ENCODE data around the gene ZNRF1. TPM values are rescaled to one million over a fixed set of nuclear protein-coding genes. Genes with fewer than 3 reads are reported as not detected.

ZNRF1 gene
- total RNA-seq, 4 donors from 2014 or later = 8.3 to 17.3 (median 13.2) TPM

GRCh38 chr16:75071621-75072020, 72.8 kb downstream of the ZNRF1 start:
- TF ChIP-seq CTCF (IDR thresholded peaks at IDR 0.05; ENCODE audit: low read depth) = no peak

DNA sequence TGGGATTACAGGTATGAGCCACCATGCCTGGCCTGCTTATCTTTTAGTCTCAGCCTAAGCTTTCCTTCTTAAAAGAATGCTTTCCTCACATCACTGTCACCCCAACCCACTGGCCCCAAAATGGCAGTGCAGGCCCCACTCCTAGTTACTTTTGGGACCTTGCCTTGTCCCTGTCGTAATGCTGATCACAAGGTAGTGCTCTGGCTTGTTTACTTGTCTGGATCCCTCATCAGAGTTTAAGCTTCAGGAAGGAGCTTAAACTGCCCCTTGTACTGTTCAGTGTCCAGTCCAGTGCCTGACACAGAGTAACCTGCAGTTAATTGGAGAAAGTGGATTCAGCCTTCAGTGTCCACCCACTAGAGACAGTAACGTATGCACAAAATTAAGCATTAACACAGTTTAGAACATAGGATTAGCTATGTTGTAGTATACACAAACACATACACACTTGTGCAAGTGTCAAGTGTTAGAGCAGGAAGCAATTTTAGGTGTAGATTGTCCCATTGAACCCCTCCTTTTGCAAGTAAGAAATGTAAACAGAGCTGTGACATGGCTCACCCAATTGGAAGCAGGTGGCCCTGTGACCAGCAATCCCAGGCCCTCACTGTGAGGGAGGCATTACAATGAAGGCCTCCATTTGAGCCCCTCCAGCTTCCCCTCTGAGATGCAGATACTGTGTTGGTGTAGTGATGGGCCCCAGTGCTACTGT, 73.6 kb downstream of the ZNRF1 start:
- TF ChIP-seq CTCF (IDR thresholded peaks at IDR 0.05; ENCODE audit: low read depth) = no peak

DNA sequence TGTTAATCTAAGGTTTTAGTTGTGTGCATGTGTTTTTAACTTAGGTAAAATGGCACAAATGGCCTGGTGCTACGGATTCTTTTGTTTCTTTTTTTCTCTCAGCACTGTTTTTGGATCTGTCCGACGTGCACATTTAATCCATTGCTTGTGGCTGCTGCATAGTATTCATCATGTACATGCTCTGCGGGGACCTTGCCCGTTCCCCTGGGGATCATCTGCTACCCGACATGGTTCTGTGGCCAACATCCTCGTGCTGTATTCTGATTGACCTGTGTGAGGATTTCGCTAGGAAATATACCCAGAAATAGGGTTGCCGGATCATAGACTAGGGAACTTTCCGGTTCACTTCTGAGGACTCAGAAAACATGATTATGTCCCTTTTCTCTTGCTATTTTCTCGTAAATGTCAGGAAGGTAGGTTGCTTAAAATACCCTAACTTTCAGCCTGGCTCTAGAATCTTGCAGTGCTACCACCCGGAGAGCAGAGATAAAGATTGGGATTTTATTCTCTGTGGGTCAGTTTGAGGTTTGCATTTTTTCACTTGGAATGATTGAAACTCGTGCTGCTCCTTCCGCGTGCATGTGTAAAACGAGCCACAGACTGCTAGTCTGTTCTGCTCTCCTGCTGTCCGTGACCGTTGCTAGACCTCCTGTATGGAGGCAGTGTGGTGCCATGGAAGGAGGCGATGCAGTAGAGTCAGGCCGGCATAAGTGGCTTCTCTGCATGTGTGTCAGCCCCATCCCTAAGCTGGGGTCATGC, 74.9 kb downstream of the ZNRF1 start:
- TF ChIP-seq CTCF (IDR thresholded peaks at IDR 0.05; ENCODE audit: low read depth) = no peak

- TF ChIP-seq CTCF (IDR thresholded peaks at IDR 0.05; ENCODE audit: low read depth) = no peak
Observed at GRCh38 chr16:75074304-75074793, 75.5 kb downstream of the ZNRF1 start.

GRCh38 chr16:75074920-75075687, 76.3 kb downstream of the ZNRF1 start:
- TF ChIP-seq CTCF (IDR thresholded peaks at IDR 0.05; ENCODE audit: low read depth) = no peak

- TF ChIP-seq CTCF (IDR thresholded peaks at IDR 0.05; ENCODE audit: low read depth) = no peak
Observed at GRCh38 chr16:75075688-75076268, 77.0 kb downstream of the ZNRF1 start.

Measured in subcutaneous adipose tissue (tissue), 4 donors.